HG03103 (cell line): ENCODE data around the gene CMTM1.

ENCODE experiments used
- ATAC-seq: cut with Tn5 transposase; IDR thresholded peaks from one replicate; pipeline ENCODE4 v1.9.1; 2021; ENCODE audit warnings: low read depth; ENCODE audit not compliant: unreplicated experiment

The CMTM1 gene

DNA sequence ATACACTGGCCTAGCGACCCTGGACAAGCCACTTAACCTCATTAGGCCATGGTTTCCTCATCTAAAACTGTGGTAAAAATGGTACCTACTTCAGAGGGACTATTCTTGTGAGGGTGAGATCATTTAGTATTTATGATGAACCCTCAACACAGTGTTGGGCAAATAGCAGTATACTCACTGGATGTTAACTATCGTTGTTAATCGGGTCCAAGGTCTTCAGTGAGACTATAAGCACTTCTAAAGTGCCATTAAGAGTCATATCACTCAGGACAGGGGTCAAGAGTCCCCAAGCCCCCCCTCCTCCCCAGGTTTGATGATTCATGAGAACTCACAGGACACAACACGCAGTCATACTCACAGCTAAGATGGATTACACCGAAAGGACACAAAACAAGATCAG is 27.3 kb upstream of the CMTM1 start:
- no peak for ATAC-seq

DNA sequence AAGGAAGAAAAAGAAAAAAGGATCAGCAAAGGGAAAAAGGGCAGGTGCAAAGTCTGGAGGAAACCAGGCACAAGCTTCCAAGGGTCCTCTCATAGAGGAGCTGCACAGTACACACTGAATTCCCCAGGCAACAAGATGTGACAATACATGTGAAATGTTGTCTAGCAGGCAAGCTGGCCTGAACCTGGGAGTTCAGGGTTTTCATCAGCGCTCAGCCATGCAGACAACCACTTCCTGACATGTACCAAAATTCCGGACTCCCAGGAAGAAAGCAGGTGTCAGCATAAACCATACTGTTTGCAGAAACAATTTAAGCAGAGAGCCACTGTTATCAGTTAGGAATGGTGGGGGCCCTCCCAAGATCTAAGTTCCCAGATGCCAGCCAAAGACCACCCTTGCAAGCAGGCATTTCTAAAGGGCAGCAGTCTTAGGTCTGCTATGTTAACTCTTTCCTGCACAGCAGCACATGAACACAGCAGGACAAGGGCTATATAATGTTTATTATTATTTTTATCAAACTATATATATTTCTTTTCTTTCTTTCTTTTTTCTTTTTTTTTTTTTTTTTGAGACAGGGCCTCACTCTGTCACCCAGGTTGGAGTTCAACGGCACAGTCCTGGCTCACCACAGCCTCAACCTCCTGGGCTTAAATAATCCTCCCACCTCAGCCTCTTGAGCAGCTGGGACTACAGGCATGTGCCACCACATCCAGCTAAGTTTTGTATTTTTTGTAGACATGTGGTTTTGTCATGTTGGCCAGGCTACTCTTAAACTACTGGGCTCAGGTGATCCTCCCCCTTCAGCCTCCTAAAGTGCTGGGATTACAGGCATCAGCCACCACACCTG is 26.4 kb upstream of the CMTM1 start:
- ATAC-seq, result peak; percentile 74

DNA sequence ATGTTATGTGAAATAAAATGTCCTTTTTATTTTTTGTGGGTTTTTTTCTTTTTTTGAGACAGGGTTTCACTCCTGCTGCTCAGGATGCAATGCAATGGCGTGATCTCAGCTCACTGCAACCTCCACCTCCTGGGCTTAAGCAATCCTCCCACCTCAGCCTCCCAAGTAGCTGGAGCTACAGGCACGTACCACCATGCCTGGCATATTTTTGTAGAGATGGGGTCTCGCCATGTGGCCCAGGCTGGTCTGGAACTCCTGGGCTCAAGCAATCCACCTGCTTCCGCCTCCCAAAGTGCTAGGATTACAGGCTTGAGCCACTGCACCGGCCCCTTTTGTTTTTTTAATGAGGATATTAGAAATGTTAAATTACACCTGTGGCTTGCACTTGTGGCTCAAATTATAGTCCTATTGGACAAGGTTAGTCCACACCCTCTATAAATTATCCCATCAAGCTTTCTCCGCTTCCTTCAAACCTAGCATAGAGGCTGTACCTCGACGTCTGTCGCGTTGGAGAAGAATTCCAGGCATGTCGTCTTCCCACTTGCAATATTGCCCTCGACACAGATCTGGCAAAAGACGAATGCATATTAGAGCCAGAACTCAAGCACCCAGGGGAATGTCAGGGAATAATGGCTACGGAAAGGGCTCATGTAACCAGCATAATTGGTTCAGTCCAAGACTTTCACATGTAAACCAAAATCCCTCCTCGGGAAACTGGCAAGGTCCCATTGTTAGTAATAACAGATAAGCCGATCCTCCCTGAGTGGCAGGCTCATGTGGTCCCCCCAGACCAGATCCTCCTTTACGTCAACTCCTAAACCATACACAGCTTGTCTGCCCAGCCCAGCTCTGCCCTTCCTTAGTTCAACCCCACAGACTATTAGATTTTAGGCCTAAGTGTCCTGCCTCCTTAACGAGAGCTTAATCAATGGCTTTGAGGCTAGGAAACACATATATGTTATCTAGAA is 24.6 kb upstream of the CMTM1 start:
- no peak for ATAC-seq

DNA sequence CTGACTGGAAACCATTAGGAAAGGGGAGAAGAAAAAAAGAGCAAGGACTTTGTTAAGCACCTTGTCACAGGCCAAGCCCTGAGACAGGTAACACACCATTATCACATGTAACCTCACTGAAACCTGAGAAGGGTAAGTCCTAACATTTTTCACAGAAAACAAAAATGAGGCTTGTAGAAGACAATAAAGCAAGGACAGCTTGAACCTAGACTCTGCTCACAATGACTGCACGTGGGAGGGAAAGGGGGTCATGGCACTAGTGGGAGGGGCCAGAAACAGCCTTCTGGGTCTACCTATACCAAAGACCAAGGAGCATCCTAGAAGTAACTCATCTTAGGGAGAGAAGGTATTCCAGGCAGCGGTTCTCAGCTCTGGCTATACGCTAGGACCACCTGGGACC is 23.8 kb upstream of the CMTM1 start:
- no peak for ATAC-seq

DNA sequence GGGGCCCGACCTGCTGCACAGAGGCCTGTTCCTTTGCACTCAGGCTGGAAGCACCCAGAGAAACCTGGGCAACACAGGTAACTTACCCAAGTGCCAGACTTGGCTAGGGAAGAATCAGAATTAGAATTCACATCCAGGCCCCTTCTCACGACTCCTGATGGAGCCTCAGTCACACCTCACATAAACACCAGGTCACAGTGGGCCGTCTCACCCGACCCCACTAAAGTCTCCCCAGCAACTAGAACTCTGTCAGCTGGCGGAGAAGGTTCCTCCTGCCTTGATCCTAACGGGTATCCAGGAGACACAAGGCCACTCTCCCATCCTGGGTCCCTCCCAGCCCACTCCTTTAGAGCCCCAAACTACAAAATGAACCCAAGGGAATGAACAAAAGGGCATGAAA is 22.7 kb upstream of the CMTM1 start:
- ATAC-seq, result no peak

DNA sequence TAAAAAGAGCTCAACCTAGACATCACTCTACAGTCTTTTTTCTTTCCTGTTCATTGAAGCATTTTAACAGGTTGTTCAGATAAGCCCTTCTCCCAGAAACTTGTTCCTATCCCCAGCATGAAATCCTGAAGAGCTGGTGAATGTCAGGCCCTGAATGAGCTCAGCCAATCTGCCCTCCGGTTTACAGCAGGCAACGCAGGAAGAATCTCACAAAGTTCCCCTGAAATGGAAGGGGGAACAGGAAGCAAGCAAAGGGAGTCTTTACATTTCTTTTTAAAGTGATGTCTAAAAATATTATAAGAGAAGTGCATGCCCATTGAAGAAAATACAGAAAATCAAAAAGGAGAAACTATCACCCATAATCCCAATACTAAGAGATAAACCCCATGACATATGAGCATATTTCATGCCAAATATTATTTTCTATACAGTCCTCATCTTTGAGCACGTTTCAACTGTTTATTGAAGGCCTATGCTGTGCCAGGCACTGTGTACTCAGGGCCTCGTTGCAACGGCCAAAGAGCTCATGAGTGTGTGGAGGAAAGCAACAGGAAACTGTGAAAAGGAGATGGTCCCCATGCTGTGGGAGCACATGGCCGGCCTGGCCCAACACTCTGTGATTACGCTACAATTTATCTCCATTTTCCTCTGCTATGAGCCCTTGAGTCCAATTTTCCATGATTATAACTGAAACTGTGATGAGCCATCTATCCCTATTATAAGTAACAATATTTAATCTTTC is 22.1 kb upstream of the CMTM1 start:
- ATAC-seq, result no peak

DNA sequence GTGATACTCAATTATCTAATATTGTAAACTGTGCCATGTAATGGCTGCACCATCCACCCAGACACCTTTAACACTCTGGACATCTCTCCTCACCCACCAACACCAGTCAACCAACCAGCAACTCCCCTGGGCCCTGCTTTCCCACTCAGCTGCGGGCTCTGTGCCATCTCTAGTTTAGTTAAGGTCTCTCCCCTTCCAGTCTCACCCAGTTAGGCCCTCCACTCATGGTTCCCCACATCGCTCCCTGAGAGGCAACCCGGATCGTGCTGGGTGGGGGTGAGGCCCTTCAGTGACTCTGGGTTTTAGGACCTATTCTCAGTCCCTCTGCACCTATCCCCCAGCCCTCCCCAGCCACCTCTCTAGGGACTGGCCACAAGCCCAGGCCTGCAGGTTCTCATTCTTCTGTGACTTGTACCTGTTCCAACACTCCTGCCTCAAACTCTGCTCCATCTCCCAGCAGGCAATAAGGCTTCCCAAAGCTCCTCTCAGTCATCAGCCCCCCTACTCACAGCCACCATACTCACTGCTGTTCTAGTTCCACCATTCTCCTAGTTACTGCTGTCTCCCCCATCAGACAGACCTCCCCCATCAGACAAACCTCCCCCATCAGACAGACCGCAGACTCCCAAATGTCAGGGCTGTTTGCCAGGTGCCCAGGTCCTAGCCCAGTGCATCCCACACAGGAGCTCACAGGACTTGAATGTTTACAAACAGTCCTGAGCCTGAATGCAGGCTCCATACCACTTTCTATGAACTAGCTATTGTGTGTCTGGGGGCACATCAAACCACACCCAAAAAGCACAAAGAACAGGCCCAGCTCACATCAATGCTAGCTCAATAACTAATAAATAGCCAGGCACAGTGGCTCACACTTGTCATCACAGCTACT is 18.9 kb upstream of the CMTM1 start:
- no peak for ATAC-seq

DNA sequence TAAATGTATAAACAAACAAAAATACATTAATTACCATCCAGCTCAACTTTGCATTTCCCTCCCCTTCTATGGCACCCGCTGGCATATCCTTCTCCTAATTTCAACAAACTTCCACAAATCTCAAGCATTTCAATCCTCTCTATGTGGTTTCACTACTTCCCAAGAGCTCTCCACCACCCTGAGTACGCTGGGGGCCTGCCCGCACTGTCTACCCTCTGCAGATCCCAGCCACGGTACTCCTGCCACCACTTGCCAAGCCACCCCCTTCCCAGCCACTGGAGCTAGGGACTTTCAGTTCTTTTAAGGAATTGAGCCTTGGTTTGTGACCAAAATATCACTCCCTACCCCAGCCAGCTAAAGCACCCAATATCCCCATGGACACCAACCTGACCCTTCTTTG is 18.2 kb upstream of the CMTM1 start:
- ATAC-seq, result no peak

DNA sequence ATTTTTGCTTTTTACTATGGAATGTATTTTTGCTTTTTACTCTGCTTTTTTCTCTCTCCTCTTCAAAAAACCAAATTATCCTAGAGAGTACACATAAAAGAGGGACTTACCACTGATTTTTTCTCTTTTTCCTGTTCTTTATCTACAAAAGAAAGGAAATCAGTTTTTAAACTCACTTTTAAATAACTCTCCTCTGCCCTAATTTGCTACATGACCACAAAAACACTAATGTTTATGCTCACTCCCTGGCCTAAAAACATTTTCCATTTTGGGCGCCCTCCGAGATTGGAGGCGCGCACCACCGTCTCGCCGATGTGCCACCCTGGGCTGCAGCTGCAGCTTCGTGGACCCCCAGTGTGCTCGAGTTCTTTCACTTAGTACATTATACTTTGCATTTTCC is 17.4 kb upstream of the CMTM1 start:
- no peak for ATAC-seq

DNA sequence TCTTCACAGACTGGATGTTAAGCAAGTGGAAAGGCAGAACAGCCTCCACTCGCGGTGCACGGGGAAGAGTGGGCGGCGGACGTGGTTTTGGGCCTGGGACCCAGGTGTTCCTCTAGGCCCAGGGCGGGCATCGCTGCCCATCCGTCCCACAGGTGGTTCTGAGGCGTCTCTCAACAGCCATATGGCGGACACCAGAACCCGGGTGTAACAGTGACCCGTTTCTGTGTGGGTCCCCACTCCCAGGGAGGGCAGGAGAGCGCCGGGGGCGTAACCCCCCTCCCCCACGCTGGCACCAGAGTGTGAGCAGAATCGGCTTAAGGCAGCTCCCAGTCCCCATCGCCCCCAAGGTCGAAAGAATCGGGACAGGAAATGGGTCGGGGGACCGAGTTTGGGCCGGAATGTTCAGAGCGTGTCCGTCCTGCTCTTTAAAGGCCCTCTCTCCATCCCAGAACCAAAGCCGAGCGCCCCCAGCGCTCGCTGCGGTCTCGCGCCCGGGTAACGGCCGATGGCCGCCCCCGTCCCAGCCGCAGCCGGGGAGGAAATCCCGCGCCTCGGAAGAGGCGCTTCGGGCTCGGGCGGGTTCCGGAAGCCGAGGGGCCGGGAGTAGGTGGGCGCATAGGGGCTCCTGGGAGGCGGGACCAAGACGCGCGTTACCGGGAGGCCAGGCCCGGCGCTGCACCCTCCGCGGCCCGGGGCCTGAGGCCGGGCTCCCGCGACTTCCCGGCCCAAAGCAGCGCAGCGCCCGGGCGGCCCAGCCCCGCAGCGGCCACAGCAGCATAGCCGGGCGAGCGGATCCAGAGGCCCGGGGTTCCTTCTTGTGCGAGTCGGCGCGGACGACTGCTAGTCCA is 16.7 kb upstream of the CMTM1 start, which contains the start of gene TK2:
Gene TK2, minus strand, starts transcription at position 839 of the 848 bp plus-strand sequence. Its CDS starts 61 bp downstream, at position 778.
- no peak for ATAC-seq

DNA sequence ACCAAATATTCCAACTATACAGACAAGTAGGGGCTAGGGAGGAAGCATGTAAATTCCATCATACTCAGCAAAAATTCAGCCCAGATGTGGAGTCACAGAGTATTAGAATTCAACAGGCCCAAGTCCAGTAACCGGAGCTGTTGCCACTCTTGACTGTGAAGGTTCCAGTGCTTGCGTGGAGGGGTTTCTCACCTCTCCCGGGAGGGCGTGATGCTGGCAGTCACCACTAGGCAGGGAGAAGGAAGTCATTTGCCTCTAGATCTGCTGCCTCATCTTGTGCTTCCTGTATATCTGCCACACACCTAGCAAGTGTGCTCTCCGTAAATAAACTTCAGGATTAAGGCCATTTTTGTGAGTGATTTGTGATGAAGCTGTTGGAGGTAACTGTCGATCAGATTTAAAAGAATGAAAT is 14.9 kb upstream of the CMTM1 start:
- no peak for ATAC-seq

DNA sequence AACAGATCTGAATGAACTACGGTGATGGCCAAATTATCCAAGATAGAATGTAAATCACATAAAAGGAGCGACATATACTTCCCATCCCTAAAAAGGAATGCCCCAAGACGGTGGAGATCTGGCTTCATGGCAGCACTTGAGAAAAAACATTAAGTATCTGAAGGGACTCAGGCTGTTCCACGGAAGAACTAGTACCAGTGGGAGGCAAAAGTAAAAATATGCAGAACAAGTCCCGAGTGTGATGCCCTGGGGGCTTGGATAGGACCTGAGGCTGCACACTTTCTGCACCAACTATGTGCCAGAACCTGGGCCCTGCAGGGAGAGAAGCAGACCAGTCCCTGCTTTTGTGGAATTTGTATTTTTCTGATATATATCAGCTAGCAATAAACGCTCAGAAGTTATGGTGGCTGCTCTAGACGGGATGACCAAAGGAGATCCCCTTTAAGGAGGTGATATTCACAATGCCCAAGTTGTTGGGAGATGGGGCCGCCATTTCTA is 14.4 kb upstream of the CMTM1 start:
- ATAC-seq, result no peak

DNA sequence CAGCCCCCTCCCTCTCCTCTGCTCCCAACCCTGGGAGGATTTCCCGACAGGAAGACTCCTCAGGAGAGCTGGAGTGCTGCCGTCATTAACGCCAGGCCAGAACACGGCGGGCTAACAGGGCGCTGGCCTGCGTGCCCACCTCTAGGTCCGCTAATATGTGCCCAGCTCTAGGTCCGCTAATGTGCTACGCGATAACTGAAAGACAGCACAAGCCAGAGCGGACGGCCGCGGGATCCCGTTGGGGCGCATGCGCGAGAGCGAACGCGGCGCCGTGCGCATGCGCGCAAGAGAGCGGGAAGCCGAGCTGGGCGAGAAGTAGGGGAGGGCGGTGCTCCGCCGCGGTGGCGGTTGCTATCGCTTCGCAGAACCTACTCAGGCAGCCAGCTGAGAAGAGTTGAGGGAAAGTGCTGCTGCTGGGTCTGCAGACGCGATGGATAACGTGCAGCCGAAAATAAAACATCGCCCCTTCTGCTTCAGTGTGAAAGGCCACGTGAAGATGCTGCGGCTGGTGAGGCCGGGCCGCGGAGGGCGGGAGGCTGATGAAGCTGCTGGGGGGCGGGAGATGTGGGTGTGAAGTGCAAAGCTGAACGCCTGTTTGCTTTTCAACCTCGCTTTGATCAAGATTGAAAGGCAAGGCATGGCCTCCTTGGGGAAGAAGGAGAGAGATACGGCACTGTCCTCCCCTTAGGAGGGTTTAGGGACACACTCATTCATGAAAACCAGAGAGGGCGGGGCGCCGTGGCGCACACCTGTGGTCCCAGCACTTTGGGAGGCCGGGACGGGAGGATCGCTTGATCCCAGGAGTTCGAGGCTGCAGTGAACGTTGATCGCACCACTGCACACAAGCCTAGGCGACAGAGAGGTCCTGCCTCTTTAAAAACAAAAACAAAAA is 13.7 kb upstream of the CMTM1 start, which contains the start of gene CKLF:
Gene CKLF, plus strand, starts transcription at position 291 of the 892 bp plus-strand sequence. Its CDS starts 140 bp downstream, at position 431.
- ATAC-seq, result peak; percentile 56

DNA sequence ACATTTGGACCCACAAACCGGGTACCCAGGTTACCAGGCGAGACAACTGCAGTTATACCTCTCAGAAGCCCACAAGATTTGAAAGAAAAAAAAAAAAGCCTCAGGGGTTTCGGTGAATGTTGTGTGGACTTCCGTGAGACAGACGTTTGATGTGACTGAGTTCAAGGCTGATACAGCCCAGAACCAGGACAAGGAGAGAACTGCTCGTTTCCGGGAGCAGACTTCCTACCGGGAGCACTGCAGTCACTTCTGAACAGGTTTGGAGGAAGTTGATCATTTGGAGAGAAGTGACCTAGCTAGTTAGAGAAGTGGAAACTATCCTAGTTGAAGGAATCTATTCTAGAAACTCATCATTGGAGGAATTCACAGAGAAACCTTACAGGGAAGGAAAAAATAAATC is 13.0 kb upstream of the CMTM1 start:
- no peak for ATAC-seq

DNA sequence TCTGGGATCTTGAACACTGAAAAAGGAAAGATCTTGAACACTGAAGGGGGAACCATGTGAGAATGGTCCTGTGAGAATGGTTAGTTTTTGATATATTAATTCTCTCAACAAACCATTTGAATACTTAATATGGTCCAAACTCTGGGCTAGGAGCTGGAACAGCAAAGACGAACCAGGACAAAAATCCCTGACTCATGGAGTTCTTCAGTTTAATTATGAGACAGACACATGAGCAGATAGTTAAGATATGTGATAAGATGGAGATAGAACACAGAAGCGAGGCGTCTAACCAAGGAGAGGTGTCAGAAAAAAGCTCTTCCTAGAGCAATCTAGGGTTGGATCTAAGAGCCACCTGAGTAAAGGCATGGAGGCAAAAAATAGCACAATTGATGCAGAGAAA is 12.2 kb upstream of the CMTM1 start:
- ATAC-seq, result no peak

DNA sequence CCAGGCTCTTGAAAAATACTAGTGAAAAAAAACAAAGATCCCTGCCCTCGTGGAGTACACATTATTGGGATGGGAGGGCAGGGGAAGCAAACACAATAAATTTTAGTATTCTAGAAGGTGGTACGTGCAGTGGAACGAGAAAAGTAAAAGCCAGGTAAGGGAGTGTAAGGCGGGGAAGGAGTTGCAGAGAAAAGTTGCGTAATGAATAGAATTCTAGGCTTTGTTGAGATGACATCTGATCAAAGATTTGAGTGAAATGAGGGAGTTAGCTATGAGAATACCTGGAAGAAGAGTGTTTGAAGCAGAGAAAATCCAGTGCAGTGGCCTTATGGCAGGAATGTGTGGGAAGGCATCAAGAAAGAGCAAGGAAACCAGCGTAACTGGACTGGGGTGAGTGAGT is 11.7 kb upstream of the CMTM1 start:
- ATAC-seq, result no peak

DNA sequence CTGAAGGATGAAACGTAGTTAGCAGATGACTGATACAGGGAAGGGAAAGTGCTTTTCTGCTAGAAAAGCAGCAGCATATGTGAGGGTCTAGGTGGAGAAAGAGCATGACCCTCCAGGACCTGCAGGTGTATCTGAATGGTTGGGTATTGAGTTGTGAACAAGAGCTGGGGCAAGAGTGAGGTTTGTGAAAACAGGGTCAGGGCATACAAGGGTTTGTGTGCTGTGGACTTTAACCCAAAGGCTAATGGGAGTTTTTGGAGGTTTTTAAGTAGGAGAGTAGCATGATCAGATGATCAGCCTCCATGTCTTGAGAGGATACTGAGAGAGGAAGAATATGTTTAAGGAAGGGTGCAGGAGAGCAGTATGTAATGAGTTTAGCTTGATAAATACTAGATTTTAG is 6.1 kb upstream of the CMTM1 start:
- ATAC-seq, result no peak
